Fibroblast of the aortic adventitia (primary cell): ENCODE results near the gene NCBP2L. TPM values are rescaled to one million over a fixed set of nuclear protein-coding genes. Genes with fewer than 3 reads are reported as not detected.
"Not testable (repeated sequence)": the region's sequence is repeated elsewhere in the genome, so short reads cannot be mapped to it uniquely, and the experiment has no call there.

ENCODE experiments used
- DNase-seq: peaks from one replicate; pipeline ENCODE4 v3.0.0-alpha.2; 2010; ENCODE audit warnings: low read depth
- H3K4me3 ChIP-seq: 2 replicates; pipeline ENCODE4 v1.5.1; 2011; ENCODE audit warnings: low read depth, mild to moderate bottlenecking, control low read depth, low read length, moderate library complexity
- CTCF ChIP-seq: IDR thresholded peaks from 2 replicates; pipeline ENCODE4 v1.5.1; 2011; ENCODE audit warnings: mild to moderate bottlenecking, low read length, control low read depth, inconsistent platforms; ENCODE audit not compliant: insufficient read depth
- total RNA-seq: library from RNA; depleted of rRNA; stranded (reverse); fragments of >200 nt; gene quantifications from 2 replicates; pipeline ENCODE4 v1.2.3, GENCODE V29; 2012; ENCODE audit warnings: low replicate concordance

The NCBP2L gene
- total RNA-seq, 1 donor, result not detected

GRCh38 chrX:107804427-107804826 lies 26.9 kb downstream of the NCBP2L start:
- no peak for DNase-seq
- no peak for TF ChIP-seq CTCF
- no peak overlapping the region for H3K4me3 ChIP-seq

DNA sequence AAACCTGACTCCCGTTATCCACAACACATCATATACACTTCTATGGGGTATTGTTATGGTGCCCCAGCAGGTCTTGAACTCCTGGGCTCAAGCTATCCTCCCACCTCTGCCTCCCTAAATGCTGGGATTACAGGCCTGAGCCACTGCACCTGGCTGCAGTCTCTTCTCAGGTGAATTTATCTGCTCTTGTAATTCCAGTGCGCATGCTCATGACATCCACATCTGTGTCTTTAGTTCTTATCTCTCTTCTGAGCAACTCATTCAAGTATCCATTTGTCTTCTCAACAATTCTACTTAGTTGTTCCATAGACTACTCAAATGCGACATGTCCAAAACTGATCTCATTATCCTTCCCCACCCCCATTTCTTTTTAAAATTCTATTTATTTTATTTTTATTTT lies 27.6 kb downstream of the NCBP2L start:
- no peak for DNase-seq
- TF ChIP-seq CTCF, result no peak
- no peak overlapping the region for H3K4me3 ChIP-seq

- not testable (repeated sequence) for DNase-seq, H3K4me3 ChIP-seq
Measured at GRCh38 chrX:107810053-107810452, 32.5 kb downstream of the NCBP2L start.

GRCh38 chrX:107818900-107819521 lies 41.5 kb downstream of the NCBP2L start:
- TF ChIP-seq CTCF, result no peak
- no peak overlapping the region for H3K4me3 ChIP-seq
- no peak for DNase-seq

GRCh38 chrX:107823042-107823441 lies 45.5 kb downstream of the NCBP2L start:
- H3K4me3 ChIP-seq, result no peak overlapping the region
- no peak for DNase-seq
- no peak for TF ChIP-seq CTCF

GRCh38 chrX:107823456-107823855 lies 45.9 kb downstream of the NCBP2L start:
- TF ChIP-seq CTCF, result no peak
- peak; percentile 73 for DNase-seq
- no peak overlapping the region for H3K4me3 ChIP-seq

DNA sequence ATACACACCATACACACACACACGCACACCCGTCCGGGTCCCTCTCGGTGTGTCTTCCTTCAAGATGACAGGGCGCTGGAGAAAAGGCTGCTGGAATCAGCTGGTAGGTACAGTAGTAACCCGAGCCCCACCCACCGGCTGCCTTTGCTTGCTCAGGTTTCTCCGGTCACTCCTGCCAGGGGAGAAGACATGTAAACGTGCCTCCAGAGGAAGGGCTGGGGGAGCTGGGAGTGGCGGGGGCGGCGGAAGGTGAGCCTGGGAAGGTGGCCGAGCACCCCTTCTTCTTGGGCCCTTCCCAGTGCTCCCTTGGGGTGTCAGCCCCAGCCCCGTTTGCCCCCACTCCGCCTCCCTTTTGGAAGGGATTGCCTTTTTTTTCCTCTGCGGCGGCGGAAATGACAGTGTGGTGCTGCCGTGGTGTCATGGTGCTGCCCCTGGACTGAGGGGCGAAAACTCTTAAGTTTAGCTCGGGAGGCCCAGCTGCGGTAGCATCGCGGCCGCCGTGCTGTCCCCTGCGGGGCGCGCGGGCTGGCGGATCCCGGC lies 48.2 kb downstream of the NCBP2L start, which contains the start of gene MID2:
Gene MID2, plus strand, starts transcription at position 169 of the 540 bp plus-strand sequence. CDS start 561 bp downstream, outside the sequence.
- no peak for TF ChIP-seq CTCF
- DNase-seq, result peak; percentile 15
- H3K4me3 ChIP-seq, result peak within 1 kb of the TSS; percentile 52
